ENCODE data around the gene LMAN2L. TPM values are rescaled to one million over a fixed set of nuclear protein-coding genes. Genes with fewer than 3 reads are reported as not detected.

LMAN2L gene
- total RNA-seq, 1 donor from 2014 or later = 14.0 TPM

DNA sequence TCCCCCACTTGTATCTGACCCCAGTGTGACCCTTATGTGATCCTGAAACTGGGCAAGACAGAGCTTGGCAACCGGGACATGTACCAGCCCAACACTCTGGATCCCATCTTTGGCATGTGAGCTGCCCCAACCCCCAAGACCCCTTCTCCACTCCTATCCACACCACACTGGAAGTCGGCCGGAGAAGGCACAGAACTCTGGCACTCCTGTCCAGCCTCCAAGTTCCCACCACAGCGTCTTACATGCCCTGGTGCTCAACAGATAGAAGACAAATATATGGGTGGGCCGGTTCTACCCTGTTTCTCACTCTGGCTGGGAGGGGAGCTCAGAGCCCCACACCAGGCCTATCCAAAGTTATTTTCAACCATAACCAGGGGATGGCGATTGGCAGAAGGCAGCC is 40.8 kb downstream of the LMAN2L start:
- TF ChIP-seq, protein P1, sequence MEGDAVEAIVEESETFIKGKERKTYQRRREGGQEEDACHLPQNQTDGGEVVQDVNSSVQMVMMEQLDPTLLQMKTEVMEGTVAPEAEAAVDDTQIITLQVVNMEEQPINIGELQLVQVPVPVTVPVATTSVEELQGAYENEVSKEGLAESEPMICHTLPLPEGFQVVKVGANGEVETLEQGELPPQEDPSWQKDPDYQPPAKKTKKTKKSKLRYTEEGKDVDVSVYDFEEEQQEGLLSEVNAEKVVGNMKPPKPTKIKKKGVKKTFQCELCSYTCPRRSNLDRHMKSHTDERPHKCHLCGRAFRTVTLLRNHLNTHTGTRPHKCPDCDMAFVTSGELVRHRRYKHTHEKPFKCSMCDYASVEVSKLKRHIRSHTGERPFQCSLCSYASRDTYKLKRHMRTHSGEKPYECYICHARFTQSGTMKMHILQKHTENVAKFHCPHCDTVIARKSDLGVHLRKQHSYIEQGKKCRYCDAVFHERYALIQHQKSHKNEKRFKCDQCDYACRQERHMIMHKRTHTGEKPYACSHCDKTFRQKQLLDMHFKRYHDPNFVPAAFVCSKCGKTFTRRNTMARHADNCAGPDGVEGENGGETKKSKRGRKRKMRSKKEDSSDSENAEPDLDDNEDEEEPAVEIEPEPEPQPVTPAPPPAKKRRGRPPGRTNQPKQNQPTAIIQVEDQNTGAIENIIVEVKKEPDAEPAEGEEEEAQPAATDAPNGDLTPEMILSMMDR (IDR thresholded peaks at IDR 0.05; ENCODE audit: partially characterized antibody, unreplicated experiment) = no peak
- peaks cover 4% of the 10 kb centered on the region for H3K27me3 Mint-ChIP-seq (ENCODE audit: unreplicated experiment)
- no peak for DNase-seq
- H3K27ac Mint-ChIP-seq (ENCODE audit: unreplicated experiment) = no peak overlapping the region
- H3K4me3 Mint-ChIP-seq (ENCODE audit: unreplicated experiment) = no peak overlapping the region
- H3K4me1 Mint-ChIP-seq (ENCODE audit: low read depth, unreplicated experiment) = no peaks in the 10 kb centered on the region
- no peaks in the 10 kb centered on the region for H3K9me3 Mint-ChIP-seq (ENCODE audit: unreplicated experiment)
- peaks cover 4% of the 10 kb centered on the region for H3K36me3 Mint-ChIP-seq (ENCODE audit: unreplicated experiment)

DNA sequence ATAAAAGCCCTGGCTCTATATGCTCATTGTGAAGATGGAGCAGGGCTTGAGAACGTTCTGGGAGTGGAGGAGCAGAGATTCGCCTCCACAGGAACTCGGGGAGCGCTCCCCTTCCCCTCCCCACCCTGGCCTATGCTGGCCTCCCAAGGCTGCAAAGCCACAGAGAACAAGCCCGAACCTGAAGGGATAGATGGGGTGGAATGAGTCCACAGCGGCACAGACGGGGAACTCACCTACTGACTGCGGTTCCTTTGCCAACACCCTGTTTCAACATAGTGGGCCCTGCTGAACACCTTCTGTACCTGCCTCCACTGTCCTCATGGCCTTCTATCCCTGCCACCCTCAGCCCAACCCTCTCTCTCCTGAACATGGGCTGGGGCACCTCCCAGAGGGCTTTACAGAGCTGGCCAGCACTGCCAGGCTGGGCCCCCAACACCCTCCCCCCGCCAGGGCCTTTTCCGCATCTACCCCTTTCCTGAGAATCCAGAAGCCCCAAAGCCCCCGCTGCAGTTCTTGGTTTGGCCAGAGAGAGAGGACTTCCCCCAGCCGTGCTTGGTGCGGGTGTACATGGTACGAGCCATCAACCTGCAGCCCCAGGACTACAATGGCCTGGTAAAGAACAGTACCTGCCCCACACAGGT is 41.5 kb downstream of the LMAN2L start:
- H3K4me1 Mint-ChIP-seq (ENCODE audit: low read depth, unreplicated experiment) = no peaks in the 10 kb centered on the region
- peaks cover 4% of the 10 kb centered on the region for H3K36me3 Mint-ChIP-seq (ENCODE audit: unreplicated experiment)
- DNase-seq = no peak
- no peaks in the 10 kb centered on the region for H3K9me3 Mint-ChIP-seq (ENCODE audit: unreplicated experiment)
- no peak overlapping the region for H3K27ac Mint-ChIP-seq (ENCODE audit: unreplicated experiment)
- TF ChIP-seq, protein P1 (IDR thresholded peaks at IDR 0.05; ENCODE audit: partially characterized antibody, unreplicated experiment) = no peak
- no peak overlapping the region for H3K4me3 Mint-ChIP-seq (ENCODE audit: unreplicated experiment)
- H3K27me3 Mint-ChIP-seq (ENCODE audit: unreplicated experiment) = peaks cover 4% of the 10 kb centered on the region

DNA sequence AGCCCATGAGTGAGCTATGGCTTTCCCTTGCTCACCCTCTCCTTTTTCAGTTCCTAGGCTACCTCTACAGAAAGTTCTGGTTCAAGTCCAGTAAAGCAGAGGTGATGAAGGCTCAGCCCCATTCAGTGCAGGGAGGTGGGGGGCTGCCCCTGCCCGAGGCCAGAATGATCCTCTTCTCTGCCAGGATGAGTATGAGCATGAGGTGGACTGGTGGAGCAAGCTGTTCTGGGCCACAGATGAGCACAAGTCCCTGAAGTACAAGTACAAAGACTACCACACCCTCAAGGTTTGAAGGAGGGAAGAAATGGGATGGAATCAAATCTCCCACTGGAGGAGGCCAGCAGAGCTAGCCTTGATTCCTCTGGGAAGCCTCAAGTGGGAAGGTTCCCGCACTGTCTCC is 42.4 kb downstream of the LMAN2L start:
- no peak overlapping the region for H3K27ac Mint-ChIP-seq (ENCODE audit: unreplicated experiment)
- H3K9me3 Mint-ChIP-seq (ENCODE audit: unreplicated experiment) = no peaks in the 10 kb centered on the region
- peaks cover 4% of the 10 kb centered on the region for H3K36me3 Mint-ChIP-seq (ENCODE audit: unreplicated experiment)
- peaks cover 4% of the 10 kb centered on the region for H3K27me3 Mint-ChIP-seq (ENCODE audit: unreplicated experiment)
- TF ChIP-seq, protein P1 (IDR thresholded peaks at IDR 0.05; ENCODE audit: partially characterized antibody, unreplicated experiment) = no peak
- H3K4me3 Mint-ChIP-seq (ENCODE audit: unreplicated experiment) = no peak overlapping the region
- no peaks in the 10 kb centered on the region for H3K4me1 Mint-ChIP-seq (ENCODE audit: low read depth, unreplicated experiment)
- DNase-seq = no peak

DNA sequence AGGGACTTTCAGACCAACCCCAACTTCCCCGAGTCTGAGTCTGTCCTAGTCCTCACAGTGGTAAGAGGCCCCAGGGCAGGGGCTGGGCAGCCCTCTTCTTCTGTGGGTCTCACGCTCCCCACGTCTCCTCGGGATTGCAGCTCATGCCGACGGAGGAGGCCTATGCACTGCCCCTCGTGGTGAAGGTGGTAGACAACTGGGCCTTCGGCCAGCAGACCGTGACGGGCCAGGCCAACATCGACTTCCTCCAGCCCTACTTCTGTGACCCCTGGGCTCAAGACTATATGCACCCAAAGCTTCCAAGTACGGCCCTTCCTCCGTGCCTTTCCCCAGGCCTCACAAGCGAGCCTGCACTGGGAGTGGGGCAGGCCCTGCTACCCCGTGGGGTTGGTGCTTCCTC is 44.3 kb downstream of the LMAN2L start:
- no peaks in the 10 kb centered on the region for H3K9me3 Mint-ChIP-seq (ENCODE audit: unreplicated experiment)
- no peak overlapping the region for H3K27ac Mint-ChIP-seq (ENCODE audit: unreplicated experiment)
- peaks cover 4% of the 10 kb centered on the region for H3K27me3 Mint-ChIP-seq (ENCODE audit: unreplicated experiment)
- TF ChIP-seq, protein P1 (IDR thresholded peaks at IDR 0.05; ENCODE audit: partially characterized antibody, unreplicated experiment) = no peak
- no peaks in the 10 kb centered on the region for H3K36me3 Mint-ChIP-seq (ENCODE audit: unreplicated experiment)
- DNase-seq = no peak
- H3K4me1 Mint-ChIP-seq (ENCODE audit: low read depth, unreplicated experiment) = no peaks in the 10 kb centered on the region
- no peak overlapping the region for H3K4me3 Mint-ChIP-seq (ENCODE audit: unreplicated experiment)

DNA sequence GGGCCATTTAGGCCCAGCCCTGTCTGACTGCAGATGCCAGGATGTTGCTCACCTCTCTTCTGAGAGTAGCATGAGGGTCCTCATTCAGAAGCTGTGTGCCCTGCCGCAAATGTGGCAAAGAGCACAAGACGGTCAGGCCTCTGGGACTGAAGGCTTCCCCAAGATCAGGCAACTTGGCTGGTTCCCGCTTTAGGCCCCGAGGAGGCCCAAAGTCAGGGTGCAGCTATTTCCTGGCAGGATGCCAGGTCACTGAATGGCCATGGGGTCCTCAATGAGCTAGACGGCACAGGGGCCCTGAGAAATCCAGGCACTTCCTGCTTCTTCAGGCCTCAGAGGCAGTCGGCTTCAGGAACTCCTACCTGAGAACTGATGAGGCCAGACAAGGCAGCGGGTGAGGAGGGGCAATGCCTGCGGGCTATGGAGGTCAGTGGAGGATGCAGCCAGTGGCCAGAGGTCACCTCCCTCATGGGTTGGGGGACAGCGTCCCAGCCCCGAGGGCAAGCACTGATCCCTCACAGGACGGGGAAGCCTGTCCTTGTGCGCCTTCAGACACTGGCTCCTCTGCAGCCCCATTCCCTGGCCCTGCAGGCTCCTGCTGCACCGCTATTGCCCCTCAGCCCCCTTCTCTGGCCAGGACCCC is 44.9 kb downstream of the LMAN2L start:
- Mint-ChIP-seq H3K27me3 (ENCODE audit: unreplicated experiment) (peaks cover 4% of the 10 kb centered on the region), H3K36me3 (ENCODE audit: unreplicated experiment) (no peaks in the 10 kb centered on the region), H3K9me3 (ENCODE audit: unreplicated experiment) (peaks cover 2% of the 10 kb centered on the region), H3K4me3 (ENCODE audit: unreplicated experiment) (no peak overlapping the region), H3K4me1 (ENCODE audit: low read depth, unreplicated experiment) (no peaks in the 10 kb centered on the region), H3K27ac (ENCODE audit: unreplicated experiment) (no peak overlapping the region)
- TF ChIP-seq, protein P1 (IDR thresholded peaks at IDR 0.05; ENCODE audit: partially characterized antibody, unreplicated experiment) = no peak
- no peak for DNase-seq
